Smooth muscle cell of trachea (primary cell): Measurements from ENCODE around the gene MVP. TPM values are rescaled to one million over a fixed set of nuclear protein-coding genes. Genes with fewer than 3 reads are reported as not detected.

ENCODE experiments used
- total RNA-seq: library from RNA; depleted of rRNA; stranded (reverse); fragments of >200 nt; gene quantifications from 2 replicates; pipeline ENCODE4 v1.2.1, GENCODE V29; 2014

Gene MVP
- total RNA-seq = 684 and 723 TPM in 2 replicates

DNA sequence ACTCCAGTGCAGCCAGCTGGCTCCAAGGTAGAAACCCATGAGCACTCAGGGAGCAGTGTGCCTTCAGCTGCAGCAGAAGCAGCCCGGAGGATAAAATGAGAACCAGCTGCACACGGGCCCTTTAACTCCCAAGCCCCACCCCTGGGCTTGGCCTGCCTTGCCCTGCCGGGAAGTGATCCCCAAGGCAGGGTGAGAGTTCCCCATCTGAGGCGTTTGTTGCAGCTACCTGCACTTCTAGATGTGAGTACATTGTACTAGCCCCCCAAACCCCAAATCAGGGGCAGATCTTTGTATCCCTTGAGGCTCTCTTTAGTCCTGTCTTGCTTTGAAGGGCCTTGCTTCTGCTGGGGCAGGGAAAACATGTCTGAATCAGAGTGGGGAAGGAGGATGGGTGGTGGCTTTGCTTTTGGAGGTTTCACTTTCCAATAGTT lies at the start of gene MVP:
MVP (plus strand) TSS at position 192 of the 431 bp plus-strand sequence. CDS start 10,088 bp downstream, outside the sequence.

DNA sequence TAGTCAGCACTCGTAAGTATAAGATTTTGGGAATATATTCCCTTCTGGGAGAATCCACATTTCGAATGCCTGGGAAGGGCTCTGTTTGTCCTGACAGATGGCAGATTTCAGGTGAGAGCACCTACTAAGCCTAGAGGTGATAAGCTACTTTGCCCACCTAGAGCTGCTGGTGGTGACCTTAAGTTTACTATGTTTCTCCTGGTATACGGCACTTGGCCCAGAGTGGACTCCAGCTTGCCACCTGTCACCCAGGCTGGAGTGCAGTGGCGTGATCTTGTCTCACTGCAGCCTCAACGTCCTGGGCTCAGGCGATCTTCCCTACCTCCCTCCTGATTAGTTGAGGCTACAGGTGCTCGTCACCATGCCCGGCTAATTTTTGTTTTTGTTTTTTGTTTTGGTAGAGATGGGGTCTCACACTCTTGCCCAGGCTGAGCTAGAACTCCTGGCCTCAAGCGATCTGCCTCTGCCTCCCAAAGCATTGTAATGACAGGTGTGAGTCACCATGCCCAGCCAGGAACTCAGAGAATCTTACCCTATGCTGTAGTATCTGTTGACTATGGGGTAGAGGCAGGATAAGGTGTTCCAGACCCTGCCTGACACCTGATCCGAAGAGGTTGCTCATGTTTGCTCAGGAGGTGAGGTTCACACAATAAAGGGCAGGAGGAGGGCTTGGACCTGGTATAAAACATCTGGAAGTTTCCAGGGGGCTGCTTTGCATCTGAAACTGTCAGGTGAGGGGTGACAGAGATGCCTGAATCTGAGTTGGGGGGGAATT lies 42.5 kb upstream of the MVP start, which contains the start of gene ZG16:
ZG16 (plus strand) TSS at position 681 of the 775 bp plus-strand sequence. CDS start 1,011 bp downstream, outside the sequence.

DNA sequence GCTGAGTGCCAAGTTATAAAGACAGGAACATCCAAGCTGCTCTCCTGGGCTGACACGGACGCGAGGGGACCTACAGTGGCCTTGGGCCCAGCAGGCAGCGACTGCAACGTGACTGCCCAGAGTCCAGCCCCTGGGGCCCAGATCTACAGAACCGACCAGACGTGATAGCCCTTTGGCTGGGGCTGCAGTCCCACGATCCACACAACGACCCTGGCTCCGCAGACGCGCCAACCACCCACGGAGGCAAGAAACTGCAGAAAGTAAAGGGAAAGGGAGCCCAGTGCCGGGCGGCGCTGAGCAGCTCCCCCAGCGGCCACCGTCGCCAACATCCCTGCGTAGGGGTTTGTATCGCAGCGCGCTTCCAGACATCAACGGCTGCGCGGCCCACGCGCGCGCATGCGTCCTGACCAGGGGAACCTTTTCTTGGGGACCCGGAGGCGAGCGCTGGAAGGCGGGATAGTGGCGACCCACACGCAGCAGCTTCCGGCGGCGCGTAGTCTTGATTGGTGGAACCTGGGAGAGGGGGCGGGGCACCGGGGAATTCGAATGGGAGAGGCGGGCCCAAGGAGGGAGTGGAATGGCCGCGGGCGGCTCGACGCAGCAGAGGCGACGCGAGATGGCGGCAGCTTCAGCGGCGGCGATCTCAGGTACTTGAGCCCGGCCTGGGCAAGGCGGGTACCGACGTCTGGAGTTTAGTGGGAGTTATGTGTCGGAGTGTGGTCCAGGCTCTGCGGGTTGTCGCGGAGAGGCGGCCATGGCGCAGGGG lies 29.9 kb upstream of the MVP start, which contains the start of gene KIF22:
KIF22 (plus strand) TSS at position 569 of the 766 bp plus-strand sequence; CDS start at position 578, 9 bp downstream.

GRCh38 chr16:29806099-29806579 lies 14.1 kb upstream of the MVP start, which contains the start of gene MAZ:
TSS of gene MAZ (plus strand) at chr16:29806529. CDS start at chr16:29806702, 173 bp downstream.

GRCh38 chr16:29811896-29812665 lies 8.2 kb upstream of the MVP start, which contains the start of gene PRRT2:
TSS of gene PRRT2 (plus strand) at chr16:29812193. CDS start at chr16:29813055, 862 bp downstream.

DNA sequence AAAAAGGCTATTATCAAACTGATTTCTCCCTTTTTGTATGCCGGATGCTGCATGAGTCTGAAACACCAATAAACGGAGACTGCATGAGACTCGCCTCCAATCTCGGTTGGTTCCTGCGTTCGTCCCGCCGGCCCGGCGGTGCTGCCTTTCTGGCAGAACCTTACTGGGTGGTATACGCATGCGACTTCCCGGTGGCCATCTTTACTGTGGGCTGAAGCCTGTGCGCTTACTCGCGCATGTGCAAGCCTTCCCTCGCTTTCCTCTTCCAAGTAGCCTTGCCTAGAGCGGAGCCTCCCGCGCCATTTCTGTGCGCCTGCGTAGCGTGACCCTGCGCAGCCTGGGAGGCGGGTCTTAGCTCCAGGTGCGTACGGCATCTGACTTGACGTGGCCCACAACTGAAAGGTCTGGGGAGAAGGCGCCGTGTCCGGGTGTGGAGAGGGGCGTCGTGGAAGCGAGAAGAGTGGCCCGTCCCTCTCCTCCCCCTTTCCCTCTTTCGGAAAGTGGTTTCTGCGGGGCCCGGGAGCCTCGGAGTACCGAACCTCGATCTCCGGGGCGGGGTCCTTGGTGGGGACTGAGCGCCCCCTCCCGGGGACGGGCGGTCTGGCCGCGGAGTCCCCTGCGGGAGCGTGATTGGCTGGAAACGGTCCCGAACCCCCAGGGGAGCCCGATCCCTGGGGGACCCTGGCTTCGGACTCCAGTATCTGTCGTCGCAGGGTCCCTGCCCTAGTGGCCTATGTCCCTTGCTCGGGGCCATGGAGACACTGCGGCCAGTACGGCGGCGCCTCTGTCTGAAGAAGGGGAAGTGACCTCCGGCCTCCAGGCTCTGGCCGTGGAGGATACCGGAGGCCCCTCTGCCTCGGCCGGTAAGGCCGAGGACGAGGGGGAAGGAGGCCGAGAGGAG lies 4.2 kb upstream of the MVP start, which contains the start of gene PAGR1:
PAGR1 (plus strand) TSS at position 360 of the 901 bp plus-strand sequence; CDS start at position 734, 374 bp downstream.

GRCh38 chr16:29862884-29863668 lies 42.8 kb downstream of the MVP start, which contains the start of gene CDIPT:
TSS of gene CDIPT (minus strand) at chr16:29863226. CDS start at chr16:29862857, 369 bp downstream.

Other genes with a start within 250 kb of the MVP start
- gene SPN, start 157.2 kb upstream of the MVP start, total RNA-seq = not detected in 2 replicates
- 29.5 and 57.1 TPM in 2 replicates for gene QPRT, start 141.3 kb upstream of the MVP start, total RNA-seq
- gene C16orf54, start 74.5 kb upstream of the MVP start, total RNA-seq = not detected in 2 replicates
- not detected in 2 replicates for gene ZG16, start 42.2 kb upstream of the MVP start, total RNA-seq
- gene KIF22, start 29.7 kb upstream of the MVP start, total RNA-seq = 7.3 and 78.8 TPM in 2 replicates
- 116 and 157 TPM in 2 replicates for gene MAZ, start 13.9 kb upstream of the MVP start, total RNA-seq
- gene PRRT2, start 8.3 kb upstream of the MVP start, total RNA-seq = 3.6 and 6.0 TPM in 2 replicates
- gene PAGR1, start 4.3 kb upstream of the MVP start, total RNA-seq = 19.4 and 30.4 TPM in 2 replicates
- 69.4 and 169 TPM in 2 replicates for gene CDIPT, start 42.8 kb downstream of the MVP start, total RNA-seq
- gene SEZ6L2, start 79.1 kb downstream of the MVP start, total RNA-seq = 4.1 and 21.5 TPM in 2 replicates
- 6.5 and 7.7 TPM in 2 replicates for gene ASPHD1, start 80.0 kb downstream of the MVP start, total RNA-seq
- 9.9 and 12.5 TPM in 2 replicates for gene KCTD13, start 105.8 kb downstream of the MVP start, total RNA-seq
- 76.5 and 105 TPM in 2 replicates for gene TMEM219, start 141.6 kb downstream of the MVP start, total RNA-seq
- 59.2 and 87.8 TPM in 2 replicates for gene TAOK2, start 153.4 kb downstream of the MVP start, total RNA-seq
- 5.8 and 11.8 TPM in 2 replicates for gene HIRIP3, start 175.2 kb downstream of the MVP start, total RNA-seq
- 19.7 and 26.9 TPM in 2 replicates for gene INO80E, start 175.8 kb downstream of the MVP start, total RNA-seq
- 1.2 TPM in 1 of 2 replicates, not detected in the other for gene DOC2A, start 190.6 kb downstream of the MVP start, total RNA-seq
- gene C16orf92, start 202.7 kb downstream of the MVP start, total RNA-seq = not detected in 2 replicates
- gene TLCD3B, start 210.8 kb downstream of the MVP start, total RNA-seq = not detected in 2 replicates
- 770 and 1,149 TPM in 2 replicates for gene ALDOA, start 245.3 kb downstream of the MVP start, total RNA-seq